ENCODE measurements around the gene TTC33.
"Not testable (repeated sequence)": the region's sequence is repeated elsewhere in the genome, so short reads cannot be mapped to it uniquely, and the experiment has no call there.

The TTC33 gene

GRCh38 chr5:40755407-40756365 is at the start of gene TTC33:
Gene TTC33, minus strand, starts transcription at chr5:40755961. Its CDS starts 8,943 bp downstream, at chr5:40747018.
- no CpG with 5 or more reads among the region's 80 CpGs for WGBS (ENCODE audit: insufficient coverage, insufficient read length)
- Histone ChIP-seq H3K9me3 (ENCODE audit: control insufficient read depth, insufficient read depth, low read length) (no peaks in the 10 kb centered on the region), H3K4me3 (ENCODE audit: low read length) (peak within 1 kb of the TSS; percentile 78), H3K36me3 (ENCODE audit: control insufficient read depth, insufficient read depth, low read length) (no peaks in the 10 kb centered on the region), H3K27me3 (ENCODE audit: control insufficient read depth, insufficient read depth, low read length) (no peaks in the 10 kb centered on the region), H3K27ac (ENCODE audit: low read length) (no peak within 1 kb of the TSS), H3K4me1 (ENCODE audit: control insufficient read depth, insufficient read depth, low read length) (no peaks in the 10 kb centered on the region)
- peak; percentile 88 for DNase-seq (ENCODE audit: low read depth, low spot score)

- Histone ChIP-seq H3K36me3 (ENCODE audit: control insufficient read depth, insufficient read depth, low read length) (no peaks in the 10 kb centered on the region), H3K27me3 (ENCODE audit: control insufficient read depth, insufficient read depth, low read length) (no peaks in the 10 kb centered on the region), H3K4me1 (ENCODE audit: control insufficient read depth, insufficient read depth, low read length) (no peaks in the 10 kb centered on the region; the same call in 1 of the 2 replicates), H3K9me3 (ENCODE audit: control insufficient read depth, insufficient read depth, low read length) (no peaks in the 10 kb centered on the region), H3K27ac (ENCODE audit: low read length) (no peak overlapping the region), H3K4me3 (ENCODE audit: low read length) (no peak overlapping the region)
- DNase-seq (ENCODE audit: low read depth, low spot score): no peak
- no CpG with 5 or more reads among the region's 8 CpGs for WGBS (ENCODE audit: insufficient coverage, insufficient read length)
These were observed 46.2 kb upstream of the TTC33 start for GRCh38 chr5:40801771-40802562.

GRCh38 chr5:40799258-40799657 is 43.5 kb upstream of the TTC33 start:
- Histone ChIP-seq H3K4me1 (ENCODE audit: control insufficient read depth, insufficient read depth, low read length) (no peaks in the 10 kb centered on the region; the same call in 1 of the 2 replicates), H3K4me3 (ENCODE audit: low read length) (no peak overlapping the region), H3K9me3 (ENCODE audit: control insufficient read depth, insufficient read depth, low read length) (no peaks in the 10 kb centered on the region), H3K36me3 (ENCODE audit: control insufficient read depth, insufficient read depth, low read length) (no peaks in the 10 kb centered on the region), H3K27me3 (ENCODE audit: control insufficient read depth, insufficient read depth, low read length) (no peaks in the 10 kb centered on the region), H3K27ac (ENCODE audit: low read length) (no peak overlapping the region)
- no peak for DNase-seq (ENCODE audit: low read depth, low spot score)
- no CpG with 5 or more reads among the region's 1 CpG for WGBS (ENCODE audit: insufficient coverage, insufficient read length)

GRCh38 chr5:40798801-40799210 is 43.0 kb upstream of the TTC33 start:
- WGBS (ENCODE audit: insufficient coverage, insufficient read length): no CpG with 5 or more reads among the region's 7 CpGs
- DNase-seq (ENCODE audit: low read depth, low spot score): no peak
- H3K36me3 ChIP-seq (ENCODE audit: control insufficient read depth, insufficient read depth, low read length): no peaks in the 10 kb centered on the region
- peak overlapping the region; percentile 59; the same call in 1 of the 2 replicates for H3K4me3 ChIP-seq (ENCODE audit: low read length)
- H3K9me3 ChIP-seq (ENCODE audit: control insufficient read depth, insufficient read depth, low read length): no peaks in the 10 kb centered on the region
- no peaks in the 10 kb centered on the region; the same call in 1 of the 2 replicates for H3K4me1 ChIP-seq (ENCODE audit: control insufficient read depth, insufficient read depth, low read length)
- no peaks in the 10 kb centered on the region for H3K27me3 ChIP-seq (ENCODE audit: control insufficient read depth, insufficient read depth, low read length)
- no peak overlapping the region for H3K27ac ChIP-seq (ENCODE audit: low read length)

GRCh38 chr5:40798012-40798800 is 42.4 kb upstream of the TTC33 start, which contains the start of gene PRKAA1:
Gene PRKAA1, minus strand, starts transcription at chr5:40798374. Its CDS starts 185 bp downstream, at chr5:40798189.
- Histone ChIP-seq H3K4me1 (ENCODE audit: control insufficient read depth, insufficient read depth, low read length) (no peaks in the 10 kb centered on the region; the same call in 1 of the 2 replicates), H3K9me3 (ENCODE audit: control insufficient read depth, insufficient read depth, low read length) (no peaks in the 10 kb centered on the region), H3K36me3 (ENCODE audit: control insufficient read depth, insufficient read depth, low read length) (no peaks in the 10 kb centered on the region), H3K27ac (ENCODE audit: low read length) (no peak within 1 kb of the TSS), H3K27me3 (ENCODE audit: control insufficient read depth, insufficient read depth, low read length) (no peaks in the 10 kb centered on the region), H3K4me3 (ENCODE audit: low read length) (peak within 1 kb of the TSS; percentile 64)
- DNase-seq (ENCODE audit: low read depth, low spot score): peak; percentile 63
- WGBS (ENCODE audit: insufficient coverage, insufficient read length): no CpG with 5 or more reads among the region's 70 CpGs

GRCh38 chr5:40797273-40798011 is 41.7 kb upstream of the TTC33 start:
- WGBS (ENCODE audit: insufficient coverage, insufficient read length): no CpG with 5 or more reads among the region's 56 CpGs
- H3K4me3 ChIP-seq (ENCODE audit: low read length): peak overlapping the region; percentile 64
- peak; percentile 16 for DNase-seq (ENCODE audit: low read depth, low spot score)
- H3K4me1 ChIP-seq (ENCODE audit: control insufficient read depth, insufficient read depth, low read length): no peaks in the 10 kb centered on the region; the same call in 1 of the 2 replicates
- no peaks in the 10 kb centered on the region for H3K9me3 ChIP-seq (ENCODE audit: control insufficient read depth, insufficient read depth, low read length)
- H3K27ac ChIP-seq (ENCODE audit: low read length): no peak overlapping the region
- no peaks in the 10 kb centered on the region for H3K36me3 ChIP-seq (ENCODE audit: control insufficient read depth, insufficient read depth, low read length)
- H3K27me3 ChIP-seq (ENCODE audit: control insufficient read depth, insufficient read depth, low read length): no peaks in the 10 kb centered on the region

- H3K27ac ChIP-seq (ENCODE audit: low read length): no peak overlapping the region
- no peaks in the 10 kb centered on the region for H3K36me3 ChIP-seq (ENCODE audit: control insufficient read depth, insufficient read depth, low read length)
- no CpG with 5 or more reads among the region's 3 CpGs for WGBS (ENCODE audit: insufficient coverage, insufficient read length)
- no peaks in the 10 kb centered on the region for H3K9me3 ChIP-seq (ENCODE audit: control insufficient read depth, insufficient read depth, low read length)
- no peaks in the 10 kb centered on the region; the same call in 1 of the 2 replicates for H3K4me1 ChIP-seq (ENCODE audit: control insufficient read depth, insufficient read depth, low read length)
- no peaks in the 10 kb centered on the region for H3K27me3 ChIP-seq (ENCODE audit: control insufficient read depth, insufficient read depth, low read length)
- H3K4me3 ChIP-seq (ENCODE audit: low read length): no peak overlapping the region
- DNase-seq (ENCODE audit: low read depth, low spot score): no peak
These were observed 40.7 kb upstream of the TTC33 start for GRCh38 chr5:40796487-40796889.

- not testable (repeated sequence) for H3K36me3 ChIP-seq (ENCODE audit: control insufficient read depth, insufficient read depth, low read length); H3K27ac ChIP-seq (ENCODE audit: low read length); H3K9me3 ChIP-seq (ENCODE audit: control insufficient read depth, insufficient read depth, low read length); H3K4me1 ChIP-seq (ENCODE audit: control insufficient read depth, insufficient read depth, low read length); H3K27me3 ChIP-seq (ENCODE audit: control insufficient read depth, insufficient read depth, low read length); H3K4me3 ChIP-seq (ENCODE audit: low read length); DNase-seq (ENCODE audit: low read depth, low spot score)
- no CpG with 5 or more reads among the region's 3 CpGs for WGBS (ENCODE audit: insufficient coverage, insufficient read length)
These were observed 39.1 kb upstream of the TTC33 start for GRCh38 chr5:40794877-40795276.

- H3K27me3 ChIP-seq (ENCODE audit: control insufficient read depth, insufficient read depth, low read length); H3K9me3 ChIP-seq (ENCODE audit: control insufficient read depth, insufficient read depth, low read length); H3K4me3 ChIP-seq (ENCODE audit: low read length); DNase-seq (ENCODE audit: low read depth, low spot score); H3K36me3 ChIP-seq (ENCODE audit: control insufficient read depth, insufficient read depth, low read length); H3K4me1 ChIP-seq (ENCODE audit: control insufficient read depth, insufficient read depth, low read length); H3K27ac ChIP-seq (ENCODE audit: low read length): not testable (repeated sequence)
These were observed 38.6 kb upstream of the TTC33 start for GRCh38 chr5:40794340-40794739.
